Small intestine (tissue), 16 donors: ENCODE data around the gene ANXA11. TPM values are rescaled to one million over a fixed set of nuclear protein-coding genes. Genes with fewer than 3 reads are reported as not detected.
"Not testable (repeated sequence)": the region's sequence is repeated elsewhere in the genome, so short reads cannot be mapped to it uniquely, and the experiment has no call there.

Experiments used
- DNase-seq, 2 donors: peaks; one replicate each; pipeline versions ENCODE4 v3.0.0 to v3.0.0-alpha.2; 2013
- FAIRE-seq: peaks from 2 replicates; lab custom pipeline; 2012; peaks lifted over from hg19 to GRCh38; lab: Jason Lieb, UNC
- H3K27ac ChIP-seq, 3 donors: one replicate each; pipeline ENCODE4 v1.5.1; 2013; ENCODE audit warnings: low read length in 2 of 3, mild to moderate bottlenecking in 2 of 3, control low read depth in 1 of 3, inconsistent platforms in 1 of 3, low read depth in 1 of 3, moderate library complexity in 1 of 3
- H3K27me3 ChIP-seq, 3 donors: one replicate each; pipeline ENCODE4 v1.6.1; 2013; ENCODE audit warnings: low read length in 3 of 3, inconsistent platforms in 1 of 3; ENCODE audit not compliant: control insufficient read depth in 3 of 3, insufficient read depth in 3 of 3
- H3K36me3 ChIP-seq, 3 donors: one replicate each; pipeline ENCODE4 v1.6.1; 2013; ENCODE audit warnings: low read length in 3 of 3, inconsistent platforms in 1 of 3, low read depth in 1 of 3, mild to moderate bottlenecking in 1 of 3, moderate library complexity in 1 of 3; ENCODE audit not compliant: control insufficient read depth in 3 of 3, insufficient read depth in 2 of 3
- H3K4me1 ChIP-seq, 3 donors: one replicate each; pipeline ENCODE4 v1.6.1; 2013; ENCODE audit warnings: low read length in 2 of 3, inconsistent platforms in 1 of 3, low read depth in 1 of 3, mild to moderate bottlenecking in 1 of 3, moderate library complexity in 1 of 3; ENCODE audit not compliant: control insufficient read depth in 3 of 3, insufficient read depth in 2 of 3
- H3K4me3 ChIP-seq, 3 donors: one replicate each; pipeline ENCODE4 v1.5.1; 2013; ENCODE audit warnings: low read length in 3 of 3, control low read depth in 1 of 3, inconsistent platforms in 1 of 3, low read depth in 1 of 3, mild to moderate bottlenecking in 1 of 3, moderate library complexity in 1 of 3
- H3K9me3 ChIP-seq, 2 donors: one replicate each; pipeline ENCODE4 v1.6.1; 2013; ENCODE audit warnings: low read depth in 1 of 2, low read length in 1 of 2; ENCODE audit not compliant: control insufficient read depth in 2 of 2, insufficient read depth in 1 of 2
- WGBS, 3 donors: extraction: QIAGEN DNeasy Blood & Tissue Kit; methylation state at CpG; one replicate each; pipeline ENCODE4 v1.1.7; 2013; 5-methylcytosine and 5-hydroxymethylcytosine counted together
- long read RNA-seq, 10 donors: transcript quantifications; one replicate each; lab custom pipeline, GENCODE V29; 2026
- polyA plus RNA-seq, 4 donors: library from polyadenylated mRNA; stranded (reverse) in 3 of 4; unstranded in 1 of 4; fragments of 200-250 nt in 3 of 4; fragments of 120-200 nt in 1 of 4; gene quantifications; one replicate each; pipeline versions ENCODE4 v1.2.1 to v1.2.3, GENCODE V29; 2013
- donor health status: healthy with polysubstance abuse.
- donor health status: control.
- donor health status: control.
- donor health status: Bipolar disorder and iron deficiency.
- donor health status: healthy.

ANXA11 gene
- 100 to 1,000 TPM; 110 to 363 (median 209) TPM for polyA plus RNA-seq
- long read RNA-seq, donor 1, full-length matches to known transcripts: 28 of 87 reads
- long read RNA-seq, donor 1, partial matches to known transcripts: 59 of 87 reads
- long read RNA-seq, donor 1, other reads (novel, unspliced or antisense): 0 of 87 reads
- long read RNA-seq, donor 2, full-length matches to known transcripts: 11 of 16 reads
- long read RNA-seq, donor 2, partial matches to known transcripts: 5 of 16 reads
- long read RNA-seq, donor 2, other reads (novel, unspliced or antisense): 0 of 16 reads
- long read RNA-seq, donor 3, full-length matches to known transcripts: 11 of 52 reads
- long read RNA-seq, donor 3, partial matches to known transcripts: 41 of 52 reads
- long read RNA-seq, donor 3, other reads (novel, unspliced or antisense): 0 of 52 reads
- long read RNA-seq, donor 4, partial matches to known transcripts: 0 of 1 reads
- long read RNA-seq, donor 4, other reads (novel, unspliced or antisense): 0 of 1 reads
- long read RNA-seq, donor 5, full-length matches to known transcripts: 3 of 3 reads
- long read RNA-seq, donor 5, partial matches to known transcripts: 0 of 3 reads
- long read RNA-seq, donor 5, other reads (novel, unspliced or antisense): 0 of 3 reads
- long read RNA-seq, donor 6, full-length matches to known transcripts: 12 of 24 reads
- long read RNA-seq, donor 6, partial matches to known transcripts: 12 of 24 reads
- long read RNA-seq, donor 6, other reads (novel, unspliced or antisense): 0 of 24 reads
- long read RNA-seq, donor 7: 0 reads
- long read RNA-seq, donor 8, partial matches to known transcripts: 0 of 1 reads
- long read RNA-seq, donor 8, other reads (novel, unspliced or antisense): 0 of 1 reads
- long read RNA-seq, donor 9, partial matches to known transcripts: 0 of 3 reads
- long read RNA-seq, donor 9, other reads (novel, unspliced or antisense): 0 of 3 reads
- long read RNA-seq, donor 10, full-length matches to known transcripts: 12 of 32 reads
- long read RNA-seq, donor 10, partial matches to known transcripts: 20 of 32 reads
- long read RNA-seq, donor 10, other reads (novel, unspliced or antisense): 0 of 32 reads

- H3K27me3 ChIP-seq: no peaks in the 10 kb centered on the region
- H3K27ac ChIP-seq: peak within 1 kb of the TSS; percentile 87 to 99 (median 99)
- FAIRE-seq (no peak), DNase-seq (peak; percentile 91 to 93)
- H3K4me3 ChIP-seq: peak within 1 kb of the TSS; percentile 78 to 81 (median 80)
- H3K4me1 ChIP-seq: peaks cover 13 to 56% (median 18%) of the 10 kb centered on the region in 3 donors
- peaks cover 0 to 11% (median 6%) of the 10 kb centered on the region in 3 donors for H3K36me3 ChIP-seq
- WGBS, 3 donors: 3% methylated on average over 38 to 45 of the region's 45 CpGs
- no peaks in the 10 kb centered on the region for H3K9me3 ChIP-seq
Measured at GRCh38 chr10:80205477-80206276, at the start of gene ANXA11. TSS of gene ANXA11 (minus strand) at chr10:80205537. CDS start at chr10:80172861, 32,676 bp downstream.

- not testable (repeated sequence) for FAIRE-seq, H3K4me3 ChIP-seq, H3K27ac ChIP-seq, H3K27me3 ChIP-seq, H3K4me1 ChIP-seq, H3K9me3 ChIP-seq, H3K36me3 ChIP-seq, DNase-seq
- WGBS, 3 donors: no CpG with 5 or more reads among the region's 2 CpGs
Measured at GRCh38 chr10:80254726-80255125, 49.4 kb upstream of the ANXA11 start.

- not testable (repeated sequence) for H3K27ac ChIP-seq, H3K27me3 ChIP-seq, H3K36me3 ChIP-seq, DNase-seq, FAIRE-seq, H3K9me3 ChIP-seq, H3K4me1 ChIP-seq, H3K4me3 ChIP-seq
- 5 to 30% (median 14%) methylated on average over 1 of the region's 1 CpG for WGBS, 3 donors
Measured at GRCh38 chr10:80253963-80254271, 48.6 kb upstream of the ANXA11 start.

- DNase-seq (no peak), FAIRE-seq (no peak)
- Histone ChIP-seq H3K9me3 (no peaks in the 10 kb centered on the region), H3K4me1 (no peaks in the 10 kb centered on the region), H3K27me3 (no peaks in the 10 kb centered on the region), H3K4me3 (no peak overlapping the region), H3K36me3 (no peaks in the 10 kb centered on the region), H3K27ac (no peak overlapping the region)
- 70 to 83% (median 73%) methylated on average over 5 of the region's 5 CpGs for WGBS, 3 donors
Measured at GRCh38 chr10:80253266-80253962, 48.1 kb upstream of the ANXA11 start.

GRCh38 chr10:80252296-80252887 is 47.1 kb upstream of the ANXA11 start:
- FAIRE-seq (no peak), DNase-seq (no peak)
- no peaks in the 10 kb centered on the region for H3K4me1 ChIP-seq
- H3K4me3 ChIP-seq: no peak overlapping the region
- no peaks in the 10 kb centered on the region for H3K9me3 ChIP-seq
- H3K27me3 ChIP-seq: no peaks in the 10 kb centered on the region
- H3K27ac ChIP-seq: no peak overlapping the region
- no peaks in the 10 kb centered on the region for H3K36me3 ChIP-seq
- WGBS, 3 donors: 41 to 70% (median 68%) methylated on average over 12 of the region's 12 CpGs

- WGBS, 3 donors: 87 to 95% (median 88%) methylated on average over 3 of the region's 4 CpGs
- FAIRE-seq, H3K9me3 ChIP-seq, H3K4me1 ChIP-seq, H3K27ac ChIP-seq, H3K4me3 ChIP-seq, H3K36me3 ChIP-seq, H3K27me3 ChIP-seq, DNase-seq: not testable (repeated sequence)
Measured at GRCh38 chr10:80251703-80252280, 46.5 kb upstream of the ANXA11 start.

- not testable (repeated sequence) for FAIRE-seq, H3K27me3 ChIP-seq, H3K36me3 ChIP-seq, H3K4me3 ChIP-seq, DNase-seq, H3K27ac ChIP-seq, H3K4me1 ChIP-seq, H3K9me3 ChIP-seq
- WGBS, 3 donors: no CpG with 5 or more reads among the region's 1 CpG
Measured at GRCh38 chr10:80250399-80250798, 45.1 kb upstream of the ANXA11 start.
